GM12801 (cell line): ENCODE data around the gene INTS14.

ENCODE experiments used
- CTCF ChIP-seq: IDR thresholded peaks from one replicate; pipeline ENCODE4 v1.5.1; 2011; ENCODE audit warnings: control low read depth; ENCODE audit not compliant: insufficient read length; ENCODE audit errors: extremely low read depth

Gene INTS14

GRCh38 chr15:65651831-65652749, 41.2 kb upstream of the INTS14 start:
- TF ChIP-seq CTCF: no peak

DNA sequence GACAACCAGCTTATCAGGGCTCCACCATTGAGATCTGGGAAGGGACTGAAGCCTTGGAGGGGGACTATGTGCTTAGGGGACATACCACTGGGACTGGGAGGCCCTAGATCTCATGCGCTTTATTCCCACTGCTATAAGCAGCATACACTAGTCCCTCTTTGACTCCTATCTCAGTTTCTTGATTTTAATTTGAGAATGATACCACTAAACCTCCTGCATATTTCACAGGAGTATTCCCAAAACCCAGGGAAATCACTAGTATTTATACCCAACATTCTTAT, 40.1 kb upstream of the INTS14 start:
- TF ChIP-seq CTCF: no peak

GRCh38 chr15:65650312-65651041, 39.5 kb upstream of the INTS14 start:
- no peak for TF ChIP-seq CTCF

- no peak for TF ChIP-seq CTCF
These were observed 35.6 kb upstream of the INTS14 start for GRCh38 chr15:65646486-65646885.

- TF ChIP-seq CTCF: no peak
These were observed 34.5 kb upstream of the INTS14 start for GRCh38 chr15:65645392-65645791.

DNA sequence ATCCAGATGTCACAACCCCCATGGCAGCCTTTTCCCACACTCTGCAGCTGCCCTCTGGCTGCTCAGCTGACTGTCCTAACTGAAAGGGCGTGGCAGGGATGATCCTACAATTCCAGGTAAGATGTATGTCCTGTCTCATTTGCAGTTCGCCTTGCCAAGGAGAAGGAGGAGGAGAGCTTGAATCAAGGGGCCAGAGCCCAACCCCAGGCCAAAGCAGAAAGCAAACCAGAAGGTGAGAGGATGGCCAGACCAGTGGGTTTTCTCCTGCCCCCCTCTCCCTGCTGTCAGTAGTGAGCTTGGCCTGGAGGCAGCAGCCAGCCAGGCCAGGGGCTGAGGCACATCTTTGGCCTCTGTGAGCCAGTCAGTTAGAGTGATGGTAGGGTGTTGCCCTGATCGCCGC, 33.4 kb upstream of the INTS14 start:
- no peak for TF ChIP-seq CTCF

DNA sequence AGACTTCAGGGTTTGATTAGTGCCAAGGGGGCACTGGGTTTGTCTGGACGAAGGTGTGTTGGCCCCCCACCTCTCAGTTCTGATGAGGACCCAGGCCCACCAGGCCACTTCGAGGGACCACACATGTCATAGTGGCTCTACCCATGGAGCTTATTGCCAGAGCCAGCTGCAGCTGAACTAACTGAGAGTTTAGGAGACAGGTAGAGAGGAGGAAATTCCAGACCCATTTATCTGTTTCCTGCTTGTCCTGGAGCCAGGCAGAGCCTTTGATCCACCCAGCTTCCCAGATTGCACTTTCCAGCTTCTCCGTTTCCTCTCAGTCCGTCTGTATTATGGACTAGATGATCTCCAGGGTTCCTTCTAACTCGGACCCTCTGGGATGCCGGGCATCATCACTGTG, 31.7 kb upstream of the INTS14 start:
- TF ChIP-seq CTCF: no peak
